DND-41 (cell line): Measurements from ENCODE around the gene ELOVL6.

Source experiments
- CTCF ChIP-seq: IDR thresholded peaks from 2 replicates; pipeline ENCODE4 v1.5.1; 2012; ENCODE audit warnings: borderline replicate concordance, low read length, moderate library complexity, mild to moderate bottlenecking; ENCODE audit not compliant: poor library complexity, severe bottlenecking; ENCODE audit errors: extremely low read depth
- EZH2 ChIP-seq: IDR thresholded peaks from 3 replicates; pipeline ENCODE4 v1.6.1; 2012; ENCODE audit warnings: borderline replicate concordance, low read depth, mild to moderate bottlenecking, moderate library complexity, low read length, inconsistent platforms; ENCODE audit not compliant: severe bottlenecking

- TF ChIP-seq CTCF (no peak), EZH2 (no peak)
These were observed 172.7 kb downstream of the ELOVL6 start for GRCh38 chr4:110025718-110026117.
